ENCODE results near the gene RETN.

RETN gene, protein sequence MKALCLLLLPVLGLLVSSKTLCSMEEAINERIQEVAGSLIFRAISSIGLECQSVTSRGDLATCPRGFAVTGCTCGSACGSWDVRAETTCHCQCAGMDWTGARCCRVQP

DNA sequence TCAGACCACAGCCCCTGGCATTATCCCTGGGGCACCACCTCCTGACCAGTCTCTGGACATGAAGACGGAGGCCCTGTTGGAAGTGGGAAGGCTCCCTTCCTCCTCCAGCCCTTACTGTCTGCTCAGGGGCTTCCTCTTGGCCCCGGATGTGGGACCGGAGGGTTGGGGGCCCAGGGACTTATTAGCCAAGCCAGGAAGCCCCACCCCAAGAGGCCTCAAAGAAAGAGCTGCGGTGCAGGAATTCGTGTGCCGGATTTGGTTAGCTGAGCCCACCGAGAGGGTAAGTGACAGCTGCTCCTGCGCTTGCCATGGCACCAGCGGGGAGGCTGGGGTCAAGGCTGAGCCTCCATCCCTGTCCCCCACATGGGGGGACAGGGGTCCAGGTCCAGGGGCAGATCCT lies at the start of gene RETN:
RETN (plus strand) TSS at position 208 of the 400 bp plus-strand sequence. CDS start 278 bp downstream, outside the sequence.
- DNase-seq = no peak

GRCh38 chr19:7619671-7620441 lies 49.0 kb upstream of the RETN start:
- no peak for DNase-seq

DNA sequence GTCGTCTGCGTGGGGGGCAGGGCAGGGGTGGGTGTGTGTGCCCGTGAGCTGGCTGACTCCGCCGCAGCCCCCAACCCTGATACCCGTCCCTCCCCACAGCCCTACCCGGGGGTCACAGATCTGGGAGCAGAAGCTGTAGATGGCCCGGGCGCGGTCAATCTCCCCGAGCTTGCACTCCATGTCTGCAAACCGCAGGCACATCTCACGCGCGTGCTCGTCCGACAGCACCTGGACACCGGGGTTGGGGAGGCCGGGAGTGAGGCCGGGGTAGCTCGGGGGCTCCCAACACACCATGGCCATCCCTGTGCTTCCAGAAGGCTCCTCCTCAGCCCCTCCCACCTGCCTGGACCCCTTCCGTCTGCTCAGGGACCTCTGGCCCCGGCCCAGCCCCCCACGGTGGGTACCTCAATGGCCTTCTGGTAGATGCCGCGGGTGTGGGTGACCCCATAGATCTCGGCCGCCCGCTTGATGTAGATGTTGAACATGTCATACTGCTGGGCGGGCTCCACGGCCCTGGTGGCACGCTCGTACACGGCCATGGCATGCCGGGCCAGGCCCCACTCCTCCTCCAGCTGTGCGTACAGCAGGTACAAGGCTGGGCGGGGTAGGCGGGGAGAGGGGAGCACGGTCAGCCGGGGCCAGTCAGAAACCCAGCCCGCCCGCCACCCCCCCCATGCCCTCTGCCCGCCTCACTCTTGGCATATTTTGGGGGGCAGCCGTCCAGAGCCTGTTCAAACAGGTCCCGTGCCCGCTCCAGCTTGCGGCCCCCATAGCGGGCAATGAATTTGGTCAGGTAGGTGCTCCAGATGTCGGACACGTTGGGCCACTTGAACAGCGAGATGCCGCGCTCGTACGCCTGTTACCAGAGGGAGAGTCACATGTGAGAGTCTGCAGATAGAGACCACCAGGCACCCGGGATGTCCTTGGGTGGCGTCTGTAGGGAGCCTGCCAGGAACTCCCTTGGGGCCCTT lies 48.1 kb upstream of the RETN start:
- no peak for DNase-seq

DNA sequence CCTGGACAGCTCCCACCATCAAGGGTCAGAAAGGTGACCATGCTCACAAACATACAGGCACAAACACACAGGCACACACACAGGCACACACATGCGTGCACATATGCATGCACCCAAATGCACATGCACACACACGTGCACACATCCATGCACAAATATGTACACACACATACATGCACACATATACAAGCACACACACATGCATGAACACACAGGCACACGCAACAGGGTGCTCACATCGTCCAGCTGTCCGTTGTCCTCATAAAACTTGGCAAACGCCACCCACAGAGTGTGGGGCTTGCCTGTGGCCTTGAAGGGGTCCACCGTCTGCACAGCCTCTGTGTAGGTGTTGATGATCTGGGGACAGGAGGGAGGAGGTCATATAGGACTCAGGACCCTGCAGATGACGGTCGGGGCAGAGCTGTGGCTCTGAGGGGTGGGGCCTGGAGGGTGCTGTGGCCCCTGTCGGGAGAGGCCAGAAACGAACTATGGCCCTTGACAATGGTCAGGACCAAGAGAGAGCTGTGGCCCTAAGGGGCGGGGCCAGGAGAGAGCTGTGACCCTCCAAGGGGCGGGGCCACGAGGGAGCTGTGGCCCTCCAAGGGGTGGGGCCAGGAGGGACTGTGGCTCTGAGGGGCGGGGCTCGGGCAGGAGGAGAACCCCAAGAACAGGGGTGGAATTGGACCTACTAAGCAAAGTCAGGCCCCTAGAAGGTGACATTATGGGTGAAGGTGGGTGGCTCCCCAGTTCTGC lies 45.7 kb upstream of the RETN start:
- no peak for DNase-seq

DNA sequence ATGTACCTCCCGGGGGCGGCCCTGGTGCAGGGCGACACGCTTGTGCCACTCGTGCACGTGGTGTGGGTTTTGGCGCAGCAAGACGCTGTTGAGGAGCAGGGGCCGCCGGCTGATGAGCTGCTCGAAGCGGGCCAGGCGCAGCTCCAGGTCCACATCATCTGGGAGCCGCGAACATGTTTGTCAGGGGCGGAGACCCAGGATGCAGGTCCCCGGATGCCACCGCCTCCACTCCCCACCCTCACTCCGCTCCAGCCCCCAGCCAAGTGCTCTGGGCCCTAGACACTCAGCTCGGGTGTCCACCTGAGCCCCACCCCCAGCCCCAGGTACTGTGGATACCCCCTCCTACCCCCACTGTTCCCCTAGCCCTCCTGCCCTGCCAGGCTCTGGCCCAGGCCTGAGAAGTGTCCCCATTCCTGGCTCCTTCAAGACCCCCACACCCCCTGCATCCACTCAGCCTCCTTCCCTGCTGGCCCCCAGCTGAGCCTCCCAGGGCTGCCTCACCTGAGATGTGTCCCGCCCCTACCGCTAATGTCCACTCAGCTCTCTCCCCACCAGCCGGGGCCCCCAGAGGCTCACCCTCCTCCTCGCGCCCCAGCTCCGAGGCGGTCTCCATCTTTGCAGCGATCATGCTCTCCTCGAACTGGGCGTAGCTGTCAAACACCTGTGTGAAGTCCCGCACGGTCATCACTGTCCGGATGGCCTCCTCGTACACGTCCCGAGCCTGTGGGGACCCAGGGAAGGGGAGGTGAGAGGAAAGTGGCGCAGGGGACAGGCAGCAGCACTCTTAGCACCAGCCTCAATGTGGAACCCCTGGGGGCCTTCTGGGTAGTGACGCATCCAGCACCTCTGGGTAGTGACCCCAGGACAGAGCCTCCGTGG lies 44.9 kb upstream of the RETN start:
- DNase-seq = no peak

DNA sequence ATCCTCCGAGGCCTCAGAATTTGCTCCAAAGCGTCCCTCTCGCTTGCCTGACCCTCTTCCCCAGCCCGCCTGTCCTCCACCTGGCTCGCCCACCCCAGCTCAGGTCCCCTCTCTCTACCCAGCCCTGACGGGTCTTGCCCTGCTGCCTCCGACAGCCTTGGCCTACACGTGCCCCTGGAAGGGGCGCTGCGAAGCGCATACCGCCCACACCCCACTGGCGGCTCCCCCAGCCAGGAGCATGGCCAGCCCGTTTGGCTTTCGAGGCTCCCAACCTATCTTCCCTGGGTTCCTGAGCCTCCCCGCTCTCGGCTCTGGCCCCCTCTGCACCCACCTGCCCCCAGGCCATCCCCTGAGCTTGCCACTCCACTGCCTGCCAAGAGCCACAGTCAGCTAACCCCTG lies 44.0 kb upstream of the RETN start:
- DNase-seq = no peak

- no peak for DNase-seq
Measured at GRCh38 chr19:7625763-7626372, 43.0 kb upstream of the RETN start.

DNA sequence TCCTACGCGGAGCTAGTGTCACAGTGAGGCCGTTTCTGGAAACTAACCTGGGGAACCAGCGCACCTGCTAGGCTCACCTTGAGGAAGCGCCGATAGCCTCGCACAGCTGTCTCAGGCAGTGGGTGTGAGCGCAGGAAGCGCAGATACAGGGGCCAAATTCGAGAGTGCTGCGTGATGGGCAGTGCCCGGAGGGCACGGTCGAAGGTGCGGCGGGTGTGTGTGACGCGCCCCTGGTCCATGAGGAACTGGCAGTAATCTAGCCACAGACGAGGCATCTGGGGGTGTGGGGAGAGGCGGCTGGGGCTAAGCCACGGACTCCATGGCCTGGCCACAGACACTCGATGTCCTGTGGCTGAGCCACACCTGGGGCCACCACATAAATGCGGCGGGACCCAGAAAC lies 41.7 kb upstream of the RETN start:
- DNase-seq = no peak

GRCh38 chr19:7628589-7629311 lies 40.1 kb upstream of the RETN start:
- DNase-seq = no peak

DNA sequence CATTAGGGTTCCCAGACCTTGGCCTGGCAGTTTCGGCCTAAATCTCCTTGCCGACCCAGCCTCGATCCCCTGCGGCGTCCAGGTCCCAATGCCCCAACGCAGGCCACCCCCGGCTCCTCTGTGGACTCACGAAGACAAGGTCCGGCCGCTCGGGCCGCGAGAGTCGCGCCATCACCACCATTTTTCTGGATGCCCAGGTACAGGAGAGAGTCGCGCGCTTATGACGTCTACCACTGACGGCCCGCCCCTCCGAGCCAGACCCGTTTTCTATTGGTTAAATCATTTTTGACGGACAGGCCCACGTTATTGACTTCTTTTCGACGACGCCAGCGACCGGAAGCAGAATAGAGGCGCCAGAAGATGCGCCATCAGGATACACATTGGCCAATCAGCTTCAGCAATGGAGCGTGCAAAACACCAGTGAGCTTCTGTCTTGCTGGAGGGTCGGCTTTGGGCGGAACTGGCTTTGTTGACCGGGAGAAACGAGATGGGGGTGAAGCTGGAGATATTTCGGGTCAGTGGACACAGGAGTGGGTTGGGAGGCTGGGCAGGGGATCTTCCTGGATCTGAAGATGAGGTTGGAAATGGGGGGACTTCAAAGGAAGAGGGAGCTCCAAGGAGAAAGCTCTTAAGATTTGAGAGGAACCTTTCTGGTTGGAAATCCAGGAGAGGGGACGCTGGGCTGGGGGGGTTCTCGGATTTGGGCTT lies 39.3 kb upstream of the RETN start, which contains the start of the genes PET100 and XAB2:
PET100 (plus strand) TSS at position 447 of the 708 bp plus-strand sequence; CDS start at position 488, 41 bp downstream.
XAB2 (minus strand) TSS at position 199 of the 708 bp plus-strand sequence; CDS start at position 181, 18 bp downstream.
- DNase-seq = peak; percentile 100

DNA sequence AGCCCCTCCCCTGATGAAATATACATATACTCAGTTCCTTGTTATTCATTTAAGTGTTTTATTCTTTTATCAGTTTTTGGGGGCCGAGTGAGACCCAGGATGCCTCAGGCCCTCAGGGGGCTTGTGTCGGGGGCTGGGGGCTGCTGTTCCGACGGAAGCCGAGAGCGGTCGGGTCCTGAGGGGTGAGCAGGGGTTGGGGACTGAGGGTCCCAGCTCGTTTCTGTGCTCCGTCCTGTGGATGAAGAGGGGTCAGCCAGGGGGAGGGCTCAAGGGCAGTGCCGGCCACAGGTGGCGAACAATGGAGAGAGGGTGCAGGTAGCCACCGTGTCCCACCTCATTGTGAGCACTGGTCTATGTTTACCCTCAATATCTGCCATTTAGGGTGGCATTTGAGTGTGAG lies 37.3 kb upstream of the RETN start:
- no peak for DNase-seq

- DNase-seq = no peak
Measured at GRCh38 chr19:7632340-7633203, 36.3 kb upstream of the RETN start.

- no peak for DNase-seq
Measured at GRCh38 chr19:7633698-7634097, 35.2 kb upstream of the RETN start, which contains the start of gene PCP2. Gene PCP2, minus strand, starts transcription at chr19:7633719. Its CDS starts 262 bp downstream, at chr19:7633457.

DNA sequence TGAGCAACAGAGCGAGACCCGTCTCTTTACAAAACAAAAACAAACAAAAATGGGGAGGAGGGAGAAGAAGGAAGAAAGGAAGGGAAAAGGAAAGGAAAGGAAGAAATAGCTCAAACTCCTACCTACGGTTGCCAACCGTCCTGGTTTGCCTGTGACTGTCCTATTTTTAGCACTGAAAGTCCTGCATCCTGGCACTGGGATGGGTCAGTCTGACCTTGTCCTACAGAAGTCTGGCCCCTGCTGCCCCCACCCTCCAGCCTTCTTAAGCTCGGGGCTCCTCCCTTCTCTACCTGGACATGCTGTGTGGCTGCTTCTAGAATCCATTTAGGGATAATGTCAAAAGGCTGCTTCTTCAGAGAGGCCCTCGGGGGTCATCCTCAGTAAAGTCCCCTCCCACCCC lies 33.2 kb upstream of the RETN start:
- DNase-seq = no peak

DNA sequence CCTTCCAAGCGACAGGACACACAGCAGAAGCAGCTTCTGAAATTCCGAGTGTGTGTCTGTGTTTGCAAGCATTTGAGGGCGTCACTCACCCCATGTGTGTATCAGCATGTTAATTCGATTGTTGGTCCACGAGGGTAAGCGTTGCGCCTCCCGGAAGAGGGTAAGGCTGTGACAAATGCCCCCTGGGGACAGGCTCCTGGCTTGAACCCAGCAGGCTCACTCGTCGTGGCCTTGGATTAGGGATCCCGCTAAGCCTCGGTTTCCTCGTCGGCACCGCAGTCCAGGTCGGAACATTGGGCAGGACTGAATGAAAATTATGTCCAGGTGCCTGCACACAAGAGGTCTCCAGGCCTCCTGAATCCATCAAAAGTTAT lies 32.5 kb upstream of the RETN start:
- DNase-seq = no peak

- no peak for DNase-seq
Measured at GRCh38 chr19:7636691-7637373, 32.0 kb upstream of the RETN start, which contains the start of gene STXBP2. Gene STXBP2, plus strand, starts transcription at chr19:7637110. Its CDS starts 40 bp downstream, at chr19:7637150.

GRCh38 chr19:7637374-7638256 lies 31.2 kb upstream of the RETN start:
- DNase-seq = no peak
